GM19455 (cell line): ENCODE data around the gene JMY.
"Not testable (repeated sequence)": the region's sequence is repeated elsewhere in the genome, so short reads cannot be mapped to it uniquely, and the experiment has no call there.

Experiments
- ATAC-seq: cut with Tn5 transposase; IDR thresholded peaks from one replicate; pipeline ENCODE4 v1.9.1; 2021; ENCODE audit not compliant: unreplicated experiment

Gene JMY

GRCh38 chr5:79236970-79237739 is 1.2 kb downstream of the JMY start:
- ATAC-seq, result peak; percentile 19

GRCh38 chr5:79237740-79238560 is 2.0 kb downstream of the JMY start:
- ATAC-seq, result peak; percentile 1

- ATAC-seq, result no peak
These were observed 4.6 kb downstream of the JMY start for GRCh38 chr5:79240561-79240960.

- ATAC-seq, result no peak
These were observed 5.6 kb downstream of the JMY start for GRCh38 chr5:79241535-79241979.

- ATAC-seq, result no peak
These were observed 6.5 kb downstream of the JMY start for GRCh38 chr5:79242242-79243039.

- no peak for ATAC-seq
These were observed 7.3 kb downstream of the JMY start for GRCh38 chr5:79243224-79243623.

GRCh38 chr5:79254067-79254466 is 18.1 kb downstream of the JMY start:
- not testable (repeated sequence) for ATAC-seq

- peak; percentile 79 for ATAC-seq
These were observed 20.0 kb downstream of the JMY start for GRCh38 chr5:79255786-79256557.

- ATAC-seq, result no peak
These were observed 20.6 kb downstream of the JMY start for GRCh38 chr5:79256563-79256962.

GRCh38 chr5:79257314-79257713 is 21.4 kb downstream of the JMY start:
- ATAC-seq, result no peak

- ATAC-seq, result no peak
These were observed 22.9 kb downstream of the JMY start for GRCh38 chr5:79258801-79259200.

- no peak for ATAC-seq
These were observed 23.5 kb downstream of the JMY start for GRCh38 chr5:79259383-79259782.

- ATAC-seq, result no peak
These were observed 23.9 kb downstream of the JMY start for GRCh38 chr5:79259810-79260209.

- no peak for ATAC-seq
These were observed 26.0 kb downstream of the JMY start for GRCh38 chr5:79261897-79262296.

- ATAC-seq, result no peak
These were observed 27.4 kb downstream of the JMY start for GRCh38 chr5:79263290-79263689.

GRCh38 chr5:79267180-79267579 is 31.2 kb downstream of the JMY start:
- no peak for ATAC-seq

GRCh38 chr5:79269733-79270166 is 33.8 kb downstream of the JMY start:
- ATAC-seq, result no peak

GRCh38 chr5:79273341-79273740 is 37.4 kb downstream of the JMY start:
- no peak for ATAC-seq

GRCh38 chr5:79284846-79285245 is 48.9 kb downstream of the JMY start:
- no peak for ATAC-seq

GRCh38 chr5:79285285-79285684 is 49.4 kb downstream of the JMY start:
- ATAC-seq, result no peak

GRCh38 chr5:79285833-79286232 is 49.9 kb downstream of the JMY start:
- no peak for ATAC-seq
